ENCODE data around the gene MYH6. TPM values are rescaled to one million over a fixed set of nuclear protein-coding genes. Genes with fewer than 3 reads are reported as not detected.

Gene MYH6
- polyA plus RNA-seq, 1 donor: 0.13 TPM

Other genes starting within 250 kb of the MYH6 start
- gene SLC7A8, start 224.6 kb downstream of the MYH6 start, polyA plus RNA-seq (ENCODE audit: insufficient read length): 92.4 TPM
- 2.3 TPM for gene RNF212B, start 170.3 kb downstream of the MYH6 start, polyA plus RNA-seq (ENCODE audit: insufficient read length)
- 28.0 TPM for gene HOMEZ, start 122.1 kb downstream of the MYH6 start, polyA plus RNA-seq (ENCODE audit: insufficient read length)
- 42.5 TPM for gene PPP1R3E, start 105.4 kb downstream of the MYH6 start, polyA plus RNA-seq (ENCODE audit: insufficient read length)
- 50.6 TPM for gene BCL2L2, start 101.4 kb downstream of the MYH6 start, polyA plus RNA-seq (ENCODE audit: insufficient read length)
- 309 TPM for gene PABPN1, start 86.8 kb downstream of the MYH6 start, polyA plus RNA-seq (ENCODE audit: insufficient read length)
- 62.4 TPM for gene SLC22A17, start 55.4 kb downstream of the MYH6 start, polyA plus RNA-seq (ENCODE audit: insufficient read length)
- 35.4 TPM for gene EFS, start 43.1 kb downstream of the MYH6 start, polyA plus RNA-seq (ENCODE audit: insufficient read length)
- gene IL25, start 35.5 kb downstream of the MYH6 start, polyA plus RNA-seq (ENCODE audit: insufficient read length): not detected
- 1.0 TPM for gene CMTM5, start 31.2 kb downstream of the MYH6 start, polyA plus RNA-seq (ENCODE audit: insufficient read length)
- gene MYH7, start 27.4 kb upstream of the MYH6 start, polyA plus RNA-seq (ENCODE audit: insufficient read length): 0.32 TPM
- gene NGDN, start 61.4 kb upstream of the MYH6 start, polyA plus RNA-seq (ENCODE audit: insufficient read length): 69.7 TPM
- gene ZFHX2, start 143.5 kb upstream of the MYH6 start, polyA plus RNA-seq (ENCODE audit: insufficient read length): 9.6 TPM
- gene THTPA, start 148.0 kb upstream of the MYH6 start, polyA plus RNA-seq (ENCODE audit: insufficient read length): 19.4 TPM
- 99.6 TPM for gene AP1G2, start 159.5 kb upstream of the MYH6 start, polyA plus RNA-seq (ENCODE audit: insufficient read length)
- 8.9 TPM for gene JPH4, start 170.5 kb upstream of the MYH6 start, polyA plus RNA-seq (ENCODE audit: insufficient read length)
- 41.7 TPM for gene DHRS2, start 228.1 kb upstream of the MYH6 start, polyA plus RNA-seq (ENCODE audit: insufficient read length)

Measured in left kidney (tissue), 1 donor.